GM18519 (cell line): ENCODE data around the gene BCCIP.

ENCODE experiments used
- ATAC-seq: cut with Tn5 transposase; IDR thresholded peaks from one replicate; pipeline ENCODE4 v1.9.1; 2021; ENCODE audit warnings: mild to moderate bottlenecking, moderate library complexity; ENCODE audit not compliant: unreplicated experiment, low FRiP score

Gene BCCIP

DNA sequence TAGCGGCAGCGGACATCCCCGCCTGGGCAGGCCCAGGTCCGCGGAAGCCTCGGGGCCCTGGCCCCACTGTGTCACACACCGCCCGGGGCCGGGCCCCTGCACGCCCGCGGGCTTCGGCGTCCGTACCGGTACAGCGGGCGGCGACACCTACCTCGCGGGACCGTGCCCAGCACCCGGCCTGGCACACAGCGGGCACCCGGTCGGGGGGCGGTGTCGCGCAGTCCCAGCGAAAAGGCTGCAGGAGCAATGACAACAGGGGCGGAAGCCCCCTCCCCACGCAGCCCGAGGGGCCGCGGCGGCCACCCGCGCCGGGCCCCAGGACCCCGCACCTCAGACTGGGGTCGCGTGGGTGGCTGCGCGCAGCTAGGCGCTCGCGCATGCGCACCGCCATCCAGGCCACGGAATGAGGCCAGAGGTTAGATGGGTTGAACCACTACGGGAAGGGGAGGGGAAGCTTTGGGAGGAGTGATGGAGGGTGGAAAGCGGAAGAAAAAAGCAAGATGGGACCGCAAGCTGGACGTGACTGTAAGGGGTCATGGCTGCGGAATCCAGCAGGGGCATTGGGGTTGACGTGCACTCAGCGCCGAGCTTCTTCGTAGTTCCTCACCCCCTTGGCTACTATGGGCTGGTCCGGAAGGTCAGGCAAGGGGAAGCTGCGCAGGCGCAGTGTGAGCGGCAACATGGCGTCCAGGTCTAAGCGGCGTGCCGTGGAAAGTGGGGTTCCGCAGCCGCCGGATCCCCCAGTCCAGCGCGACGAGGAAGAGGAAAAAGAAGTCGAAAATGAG, at the start of gene BCCIP, which contains the start of gene UROS:
TSS of gene BCCIP (plus strand) at position 669 of the 785 bp plus-strand sequence. CDS start at position 681, 12 bp downstream.
TSS of gene UROS (minus strand) at position 381 of the 785 bp plus-strand sequence. CDS start 6,759 bp downstream, outside the sequence.
- ATAC-seq, result peak; percentile 61

DNA sequence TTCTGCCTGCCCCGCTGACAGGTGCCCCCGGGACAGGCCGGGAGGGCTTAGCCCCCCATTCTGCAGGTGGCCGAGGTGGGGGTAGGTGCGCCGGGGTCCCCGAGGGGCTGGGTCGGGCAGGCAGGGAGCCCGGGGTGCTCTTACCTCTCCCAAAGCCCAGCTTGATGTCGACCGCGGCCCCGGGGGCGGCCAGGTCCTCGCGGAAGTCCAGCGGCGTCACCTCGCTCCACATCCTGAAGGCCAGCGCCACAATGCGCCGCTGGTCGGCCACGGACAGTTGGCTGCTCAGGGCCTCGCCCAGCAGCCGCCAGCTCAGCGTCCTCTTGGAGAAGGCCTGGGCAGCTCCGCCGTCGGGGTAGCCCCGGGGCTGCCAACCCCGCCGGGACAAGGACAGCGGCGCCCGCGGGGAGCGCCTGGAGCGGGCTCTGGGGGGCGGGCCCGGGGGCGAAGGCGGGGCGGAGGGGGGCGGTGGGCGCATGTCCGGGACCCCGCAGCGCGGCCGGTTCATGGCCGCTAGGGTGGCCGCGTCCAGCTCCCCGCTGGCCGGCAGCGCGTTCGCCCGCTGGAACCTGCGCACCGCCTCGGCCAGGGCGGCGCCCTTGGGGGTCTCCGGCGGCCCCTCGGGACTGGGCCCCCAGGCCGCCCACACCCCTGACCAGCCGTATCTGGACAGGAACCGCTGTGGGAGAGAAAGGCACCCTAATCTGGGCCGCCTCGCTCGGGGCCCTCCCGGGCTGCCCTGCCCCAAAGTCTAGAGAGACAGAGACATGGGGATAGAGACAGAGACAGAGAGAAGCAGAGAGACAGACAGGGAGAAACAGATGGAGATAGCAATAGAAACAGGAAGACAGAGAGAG, 49.4 kb upstream of the BCCIP start:
- no peak for ATAC-seq

DNA sequence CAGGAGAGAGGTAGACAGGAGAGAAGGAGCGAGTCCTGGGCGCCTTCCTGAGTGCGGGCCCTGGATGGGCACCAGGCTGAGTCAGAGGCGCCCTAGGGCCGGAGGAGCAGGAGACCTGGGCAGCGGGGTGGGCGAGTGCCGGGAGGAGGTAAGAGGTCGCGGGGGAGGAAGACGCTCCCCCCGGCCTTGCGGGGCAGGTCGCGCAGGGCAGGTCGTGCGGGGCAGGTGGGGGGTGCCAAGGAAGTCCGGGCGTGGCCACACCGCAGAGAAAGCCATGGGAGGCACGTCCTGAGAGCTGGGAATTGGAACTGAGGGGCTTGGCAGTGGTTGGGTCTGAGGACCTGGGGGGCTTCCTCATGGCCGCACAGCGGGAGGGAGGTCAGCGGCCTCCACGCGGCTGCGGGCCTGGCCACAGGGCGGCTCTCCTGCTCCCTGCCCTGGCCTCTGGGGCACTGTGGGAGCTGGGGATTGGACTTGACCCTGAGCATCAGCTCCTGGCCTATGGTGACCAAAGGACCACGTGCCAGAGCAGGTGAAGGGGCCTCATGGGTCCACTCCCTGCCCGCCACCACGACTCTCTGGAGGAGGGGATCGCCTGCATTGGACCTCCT, 48.7 kb upstream of the BCCIP start:
- no peak for ATAC-seq

DNA sequence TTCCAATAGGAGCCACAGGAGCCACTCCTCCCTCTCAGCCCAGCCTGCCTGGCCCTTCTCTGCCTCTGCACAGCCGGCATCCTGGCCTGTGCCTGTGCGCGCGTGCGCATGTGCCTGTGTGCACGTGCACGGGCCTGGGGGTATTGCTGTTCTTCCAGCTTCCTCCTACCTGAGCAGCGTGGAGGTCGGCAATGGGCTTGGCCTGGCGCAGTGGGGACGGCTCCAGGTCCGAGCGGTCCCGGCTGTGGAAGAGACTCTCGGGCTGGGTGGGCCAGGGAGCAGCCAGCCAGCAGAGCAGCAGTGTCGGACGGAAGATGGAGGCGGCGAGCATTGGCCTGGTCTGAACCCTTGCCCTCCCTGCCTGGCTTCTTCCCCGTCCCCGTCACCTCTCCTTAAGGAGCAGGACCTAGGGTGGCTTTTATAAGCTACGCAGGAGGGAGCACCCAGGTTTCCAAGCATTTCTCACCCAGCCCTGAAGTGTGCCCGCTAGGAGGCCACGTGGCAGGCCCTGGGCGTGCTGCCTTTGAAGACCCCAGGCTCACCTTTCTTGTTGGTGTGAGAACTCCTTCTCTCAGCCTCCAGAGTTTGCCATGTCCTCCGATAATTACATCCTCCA, 47.7 kb upstream of the BCCIP start, which contains the start of gene MMP21:
TSS of gene MMP21 (minus strand) at position 331 of the 616 bp plus-strand sequence. CDS start at position 331, 0 bp downstream.
- ATAC-seq, result no peak

DNA sequence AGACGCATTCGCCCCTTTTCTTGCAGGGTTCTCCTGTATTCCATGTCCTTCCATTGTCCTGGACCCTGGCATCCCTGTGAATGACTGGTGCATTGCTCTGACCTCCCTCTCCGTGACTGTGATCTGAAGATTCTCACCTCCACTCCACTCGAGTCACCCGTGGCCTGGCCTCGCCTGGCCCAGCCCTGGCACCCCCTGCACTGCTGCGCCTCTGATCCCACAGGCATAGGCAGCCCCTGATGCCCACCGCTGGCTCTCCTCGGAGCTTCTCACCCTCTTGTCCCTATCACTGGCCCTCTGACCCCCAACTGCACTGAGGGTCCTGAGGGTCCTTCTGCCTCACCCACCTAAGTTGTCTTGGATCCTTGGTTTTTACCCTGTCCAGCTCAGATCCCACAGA, 45.5 kb upstream of the BCCIP start:
- no peak for ATAC-seq

DNA sequence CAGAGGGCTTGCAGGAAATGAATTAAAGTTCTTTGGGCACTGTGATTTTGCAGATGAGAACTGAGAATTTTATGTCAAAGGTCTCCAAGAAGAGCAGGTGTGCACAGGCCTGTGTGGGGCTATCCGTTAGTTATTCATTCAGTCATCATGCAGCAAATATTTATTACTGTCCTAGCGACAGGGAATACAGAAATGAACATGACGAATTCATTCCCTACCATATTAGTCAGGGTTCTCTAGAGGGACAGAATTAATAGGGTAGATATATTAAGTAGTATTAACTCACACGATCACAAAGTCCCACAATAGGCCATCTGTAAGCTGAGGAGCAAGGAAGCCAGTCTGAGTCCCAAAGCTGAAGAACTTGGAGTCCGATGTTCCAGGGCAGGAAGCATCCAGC, 44.8 kb upstream of the BCCIP start:
- no peak for ATAC-seq

DNA sequence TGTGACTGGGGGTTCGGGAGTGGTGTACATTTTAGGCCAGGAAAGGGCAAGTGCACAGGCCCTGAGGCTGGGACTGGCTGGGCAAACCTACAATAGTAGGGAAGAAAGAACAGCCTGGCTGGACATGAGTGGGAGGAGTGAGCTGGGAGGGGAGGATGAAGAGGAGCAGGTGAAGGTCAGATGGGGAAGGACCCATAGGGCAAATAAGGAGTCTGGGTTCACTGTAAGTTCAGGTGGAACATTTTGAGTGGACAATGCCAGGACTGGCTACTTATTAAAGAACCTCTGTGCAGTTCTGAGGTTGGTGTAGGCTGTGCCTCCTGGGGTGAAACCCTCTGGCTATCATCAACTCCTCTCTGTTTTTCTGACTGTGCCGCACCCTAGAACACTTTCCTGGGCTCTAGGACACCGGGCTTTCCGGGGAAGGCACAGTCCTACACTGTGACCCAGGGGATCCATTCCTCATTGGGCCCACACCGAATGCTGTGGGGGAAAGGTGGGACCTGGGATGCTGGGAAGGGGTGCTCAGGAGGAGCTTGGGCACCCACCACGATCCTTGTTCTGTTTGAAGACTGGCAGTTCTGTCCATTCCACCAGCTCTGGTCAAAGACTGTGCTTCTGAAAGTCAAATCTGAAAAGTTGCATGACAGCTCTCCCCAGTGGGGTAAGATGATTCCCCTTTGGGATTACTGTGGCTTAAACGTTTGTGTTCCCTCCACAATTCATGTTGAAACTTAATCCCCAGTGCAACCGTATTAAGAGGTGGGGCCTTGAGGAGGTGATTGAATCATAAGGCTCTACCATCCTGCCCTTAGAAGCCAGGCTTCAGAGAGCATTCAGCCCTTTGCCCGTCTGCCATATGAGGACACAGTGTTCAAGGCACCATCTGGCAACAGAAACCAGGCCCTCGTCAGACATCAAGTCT, 43.7 kb upstream of the BCCIP start:
- ATAC-seq, result no peak

DNA sequence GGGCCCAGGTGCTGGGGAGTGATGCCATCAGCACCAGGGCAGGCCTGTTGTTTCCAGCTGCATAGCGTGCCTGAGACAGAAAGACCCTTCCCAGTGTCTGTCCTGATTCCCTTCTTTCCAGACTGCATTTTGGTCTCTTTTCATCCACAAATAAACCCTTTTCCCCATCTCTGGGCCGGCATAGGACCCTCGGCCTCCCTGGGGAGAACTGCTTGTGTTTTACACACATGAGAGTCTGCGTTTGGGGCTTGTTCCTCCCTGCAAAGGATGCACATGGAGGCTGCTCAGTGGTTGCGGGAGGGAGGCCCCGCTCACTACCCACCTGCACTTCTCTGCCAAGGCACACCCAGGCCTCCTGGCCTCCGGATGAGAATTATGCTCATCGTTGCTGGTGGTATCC, 42.0 kb upstream of the BCCIP start:
- no peak for ATAC-seq

DNA sequence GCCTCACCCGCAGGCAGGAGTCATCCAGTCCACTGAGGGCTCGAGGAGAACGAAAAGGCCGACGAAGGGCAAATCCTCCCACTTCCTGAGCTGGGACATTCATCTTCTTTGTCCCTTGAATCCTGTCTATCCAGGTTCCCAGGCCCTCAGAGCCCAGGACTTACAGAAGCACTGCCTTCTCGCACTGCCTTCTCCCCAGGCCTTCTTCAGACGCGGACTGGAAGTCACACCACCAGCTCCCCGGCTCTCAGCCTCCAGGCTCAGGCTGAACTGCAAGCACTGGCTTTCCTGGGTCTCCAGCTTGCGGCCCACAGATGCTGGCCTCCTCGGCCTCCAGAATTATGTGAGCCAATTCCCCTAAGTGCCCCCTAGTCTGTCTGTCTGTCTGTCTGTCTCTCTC, 41.3 kb upstream of the BCCIP start:
- no peak for ATAC-seq

DNA sequence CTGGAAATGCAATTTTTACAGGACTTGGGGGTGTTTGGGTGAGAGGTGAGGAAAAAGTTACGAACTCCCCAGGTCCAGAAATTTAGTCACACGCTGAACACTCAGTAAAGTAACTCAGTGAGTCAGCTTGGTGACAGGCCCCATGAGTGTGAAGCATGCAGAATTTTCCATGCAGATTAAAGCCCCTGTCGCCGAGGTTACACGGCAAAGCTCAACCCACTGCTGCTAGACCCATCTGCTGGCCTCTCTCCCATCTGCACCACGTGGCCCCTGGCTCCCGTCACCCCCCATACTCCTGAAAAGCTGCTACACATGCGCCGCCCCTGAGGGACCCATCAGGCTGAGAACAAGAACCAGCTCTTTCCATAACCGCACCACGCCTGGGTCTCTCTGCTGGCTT, 40.7 kb upstream of the BCCIP start:
- ATAC-seq, result no peak

DNA sequence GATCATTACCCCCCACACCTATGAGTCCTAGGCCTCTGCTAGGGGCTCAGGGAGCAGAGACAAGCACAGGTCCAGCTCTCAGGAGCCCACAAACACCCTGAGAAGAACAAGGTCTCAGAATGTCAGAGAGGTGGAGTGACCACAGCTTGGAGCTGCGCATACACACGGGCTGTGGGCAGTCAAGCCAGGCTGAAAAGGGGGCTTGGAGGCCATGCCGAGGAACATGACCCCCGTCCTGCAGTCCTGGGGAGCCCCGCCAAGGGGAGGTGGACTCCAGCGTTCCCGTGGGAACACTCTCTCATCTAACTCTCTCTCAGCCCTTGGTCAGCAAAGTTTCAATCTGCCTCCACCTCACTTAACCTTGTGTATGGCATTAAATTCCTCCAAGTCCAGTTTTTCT, 39.9 kb upstream of the BCCIP start:
- ATAC-seq, result no peak

DNA sequence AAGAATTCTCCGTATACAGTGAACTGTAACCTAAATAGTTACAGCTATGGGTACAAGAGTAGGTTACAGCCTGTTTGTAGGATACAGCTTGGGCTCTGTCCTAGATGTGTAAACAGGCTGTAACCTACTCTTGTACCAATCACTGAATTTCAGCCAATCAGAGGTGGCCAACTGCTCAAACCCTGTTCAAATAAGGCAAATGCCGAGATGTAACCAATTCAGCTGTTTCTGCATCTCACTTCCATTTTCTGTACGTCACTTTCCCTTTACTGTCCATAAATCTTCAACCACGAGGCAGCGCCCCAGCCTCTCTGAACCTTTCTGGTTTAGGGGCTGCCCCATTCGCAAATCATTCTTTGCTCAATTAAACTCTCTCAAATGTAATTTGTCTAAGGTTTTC, 39.4 kb upstream of the BCCIP start:
- peak; percentile 90 for ATAC-seq

DNA sequence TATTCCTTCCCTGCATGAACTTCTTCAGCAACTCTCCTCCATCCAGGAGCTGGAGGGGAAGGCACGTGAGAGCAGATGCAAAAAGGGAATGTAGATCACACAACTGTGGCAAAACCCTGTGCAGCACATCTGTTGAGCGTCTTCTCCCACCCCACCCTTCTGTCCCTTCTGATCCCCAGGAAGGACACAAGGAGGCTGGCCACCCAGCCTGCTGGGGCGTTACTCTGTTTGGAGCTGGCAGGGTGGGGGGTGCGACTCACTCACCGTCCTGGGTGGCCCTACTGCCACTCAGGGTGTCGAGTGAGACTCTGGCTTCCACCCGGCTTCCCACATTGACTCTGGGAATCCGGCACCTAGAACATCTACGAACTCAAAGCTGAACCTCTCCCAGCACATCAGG, 37.6 kb upstream of the BCCIP start:
- ATAC-seq, result no peak

DNA sequence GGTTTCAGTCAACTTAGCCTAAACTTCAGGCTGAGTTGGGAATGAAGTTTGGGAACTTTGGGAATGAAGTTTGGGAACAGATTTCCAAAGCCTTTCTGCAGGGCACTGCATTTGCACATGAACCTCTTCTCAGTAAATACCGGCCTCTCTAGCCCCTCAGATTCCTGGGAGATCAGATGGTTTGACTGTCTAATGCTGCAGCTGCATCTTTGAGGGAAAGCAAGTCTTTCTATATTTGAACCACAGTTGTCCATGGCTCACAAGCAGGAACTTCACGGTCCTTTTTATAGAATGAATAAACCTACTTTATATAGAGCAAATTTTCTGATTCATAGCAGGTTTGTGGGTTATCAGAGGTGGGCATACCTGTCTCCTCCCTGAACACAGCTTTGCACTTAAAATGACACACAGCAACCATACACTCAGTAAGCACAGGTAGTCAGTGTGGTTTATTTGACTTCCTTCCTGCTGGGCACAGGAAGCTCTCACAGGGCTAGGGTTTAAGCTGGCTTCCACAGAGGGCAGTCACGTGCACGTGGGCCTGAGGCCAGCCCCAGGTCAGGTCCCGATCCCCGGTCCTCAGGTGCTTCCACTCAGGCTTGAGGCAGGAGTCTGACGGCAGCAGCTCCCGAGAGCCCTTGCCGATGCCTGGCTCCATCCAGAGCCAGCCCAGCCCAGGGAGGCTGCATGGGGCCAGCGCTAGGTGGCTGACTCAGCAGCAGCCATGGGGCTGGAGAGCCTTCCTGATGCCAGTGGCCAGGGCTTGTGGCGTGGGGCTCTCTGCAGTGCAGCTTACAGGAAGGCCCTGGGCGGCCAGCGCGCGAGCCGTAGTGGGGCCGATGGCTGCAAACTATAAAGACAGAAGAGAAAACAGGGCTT, 35.0 kb upstream of the BCCIP start:
- no peak for ATAC-seq

DNA sequence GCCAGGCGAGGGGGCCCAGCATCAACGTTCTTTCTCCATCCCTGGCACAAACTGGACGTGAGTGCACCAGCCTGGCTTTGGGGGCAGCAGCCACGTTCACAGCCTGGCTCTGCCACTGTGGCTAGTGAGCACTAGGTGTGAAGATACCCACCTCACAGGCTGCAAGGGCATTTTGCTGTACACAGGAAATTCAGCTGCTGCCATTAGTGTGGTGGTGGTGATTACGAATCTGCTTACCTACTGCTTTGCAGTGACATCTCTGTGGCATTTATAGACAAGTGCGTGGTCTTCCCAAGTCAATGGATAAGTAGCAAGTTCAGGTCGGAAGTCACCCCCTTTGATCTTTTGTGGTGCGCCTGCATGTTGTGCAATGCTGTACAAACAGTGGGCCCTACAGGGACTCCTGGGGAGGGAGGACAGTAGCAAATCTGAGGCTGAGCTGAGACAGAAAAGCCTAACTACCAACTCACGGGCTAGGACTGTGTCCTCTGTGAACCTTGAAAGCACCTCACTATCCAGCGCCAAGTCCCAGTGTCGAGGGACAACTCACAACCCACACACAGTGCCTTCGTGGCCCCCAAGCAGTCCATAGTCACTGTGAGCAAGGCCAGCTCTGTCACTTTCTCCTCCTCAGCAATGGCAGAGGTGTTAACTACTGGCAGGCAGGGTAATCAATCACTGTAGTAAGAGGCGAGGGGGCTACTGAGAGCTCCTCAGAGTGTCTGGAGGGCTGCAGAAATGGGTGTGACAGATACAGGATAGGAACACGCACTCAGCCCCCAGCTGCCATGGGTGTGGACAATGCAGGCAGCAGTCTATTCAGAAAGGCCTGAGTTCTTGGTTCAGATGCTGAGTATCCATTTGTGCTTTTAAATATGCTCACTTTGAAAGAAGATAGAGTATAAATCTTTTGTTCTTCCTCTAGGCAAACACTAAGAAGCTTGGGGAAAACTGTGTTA, 30.7 kb upstream of the BCCIP start:
- ATAC-seq, result no peak

DNA sequence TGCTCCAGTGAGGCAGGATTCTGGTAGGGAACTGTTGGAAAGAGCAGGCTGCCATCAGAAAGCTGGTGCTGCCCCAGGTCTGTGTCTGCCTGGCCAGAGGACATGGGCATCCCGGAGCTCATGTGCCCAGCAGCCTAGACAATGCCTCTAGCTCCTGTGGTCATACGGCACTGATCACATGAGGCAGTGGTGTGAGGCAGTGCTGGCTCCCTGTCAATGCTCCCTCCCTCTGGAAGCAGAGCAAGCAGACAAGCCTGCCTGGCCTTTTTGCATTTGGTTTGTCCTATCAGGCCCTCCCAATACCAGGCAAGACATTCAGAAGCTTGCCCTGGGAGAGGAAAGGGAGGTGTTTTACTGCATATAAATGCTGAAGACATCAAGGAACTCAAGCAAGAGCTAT, 28.2 kb upstream of the BCCIP start:
- ATAC-seq, result no peak

DNA sequence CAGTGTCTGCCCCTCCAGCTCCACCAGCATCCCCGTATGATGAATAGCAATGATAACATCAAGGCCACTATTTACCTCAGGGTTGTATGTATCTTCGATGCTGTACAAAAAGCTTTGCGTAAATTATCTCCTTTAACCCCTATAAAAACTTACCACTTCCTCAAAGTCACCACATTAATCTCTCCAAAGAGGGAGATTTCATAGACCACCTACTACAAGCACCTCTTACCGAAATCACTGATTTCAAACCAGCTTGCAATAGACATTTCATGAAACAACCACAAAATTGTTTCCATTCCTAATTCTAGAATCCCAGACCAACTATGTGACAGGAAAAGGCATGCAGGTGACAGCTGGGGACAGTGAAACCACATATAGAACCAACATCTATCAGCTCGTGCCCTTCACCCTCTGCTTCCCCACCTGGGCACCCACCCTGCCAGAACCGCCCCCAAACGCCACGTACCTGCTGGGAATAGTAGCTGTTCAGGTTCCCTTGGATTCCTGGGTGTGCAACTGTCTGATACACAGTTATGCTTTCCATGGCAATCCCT, 27.6 kb upstream of the BCCIP start:
- ATAC-seq, result no peak
